ENCODE results near the gene HEBP2.

Gene HEBP2

GRCh38 chr6:138410972-138411880 lies 7.2 kb downstream of the HEBP2 start:
- H3K27me3 ChIP-seq (ENCODE audit: insufficient read depth, low read depth), result no peaks in the 10 kb centered on the region
- H3K4me1 ChIP-seq (ENCODE audit: low read depth, poor library complexity, severe bottlenecking), result no peaks in the 10 kb centered on the region
- no peak overlapping the region for H3K4me3 ChIP-seq (IDR thresholded peaks at IDR 0.05; ENCODE audit: insufficient read depth, low read depth, low read length)
- H3K36me3 ChIP-seq (ENCODE audit: insufficient read depth), result no peaks in the 10 kb centered on the region
- H3K79me2 ChIP-seq (ENCODE audit: insufficient read depth, low read depth), result no peaks in the 10 kb centered on the region
- no peak overlapping the region for H3K9ac ChIP-seq
- H3K27ac ChIP-seq, result no peak overlapping the region
- TF ChIP-seq, protein P1, sequence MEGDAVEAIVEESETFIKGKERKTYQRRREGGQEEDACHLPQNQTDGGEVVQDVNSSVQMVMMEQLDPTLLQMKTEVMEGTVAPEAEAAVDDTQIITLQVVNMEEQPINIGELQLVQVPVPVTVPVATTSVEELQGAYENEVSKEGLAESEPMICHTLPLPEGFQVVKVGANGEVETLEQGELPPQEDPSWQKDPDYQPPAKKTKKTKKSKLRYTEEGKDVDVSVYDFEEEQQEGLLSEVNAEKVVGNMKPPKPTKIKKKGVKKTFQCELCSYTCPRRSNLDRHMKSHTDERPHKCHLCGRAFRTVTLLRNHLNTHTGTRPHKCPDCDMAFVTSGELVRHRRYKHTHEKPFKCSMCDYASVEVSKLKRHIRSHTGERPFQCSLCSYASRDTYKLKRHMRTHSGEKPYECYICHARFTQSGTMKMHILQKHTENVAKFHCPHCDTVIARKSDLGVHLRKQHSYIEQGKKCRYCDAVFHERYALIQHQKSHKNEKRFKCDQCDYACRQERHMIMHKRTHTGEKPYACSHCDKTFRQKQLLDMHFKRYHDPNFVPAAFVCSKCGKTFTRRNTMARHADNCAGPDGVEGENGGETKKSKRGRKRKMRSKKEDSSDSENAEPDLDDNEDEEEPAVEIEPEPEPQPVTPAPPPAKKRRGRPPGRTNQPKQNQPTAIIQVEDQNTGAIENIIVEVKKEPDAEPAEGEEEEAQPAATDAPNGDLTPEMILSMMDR (conservative IDR thresholded peaks at IDR 0.05; ENCODE audit: low read depth, low read length), result no peak
- H4K20me1 ChIP-seq (ENCODE audit: insufficient read depth), result no peaks in the 10 kb centered on the region
- no peak overlapping the region for H3K4me2 ChIP-seq
- no peak overlapping the region for H2AFZ ChIP-seq (ENCODE audit: low read depth)

DNA sequence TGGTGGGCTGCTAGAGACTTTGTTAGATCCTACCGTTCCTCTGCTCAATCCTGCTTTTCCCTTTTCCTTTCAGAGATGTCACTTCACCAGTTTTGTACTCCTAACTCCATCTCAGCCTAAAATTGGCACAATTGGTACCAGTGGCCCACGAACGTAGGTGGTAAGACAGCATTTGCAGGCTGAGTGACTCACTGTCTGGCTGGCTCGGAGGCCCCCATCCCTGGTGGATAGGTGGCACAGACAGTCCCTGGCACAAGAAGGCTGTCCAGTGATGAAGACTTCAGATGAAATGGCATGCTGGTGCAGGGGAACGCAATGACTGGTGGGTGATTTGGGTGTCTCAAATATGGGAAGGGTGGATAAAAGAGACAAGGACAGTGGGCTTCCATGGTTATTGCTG lies 11.1 kb downstream of the HEBP2 start:
- no peaks in the 10 kb centered on the region for H4K20me1 ChIP-seq (ENCODE audit: insufficient read depth)
- no peaks in the 10 kb centered on the region for H3K79me2 ChIP-seq (ENCODE audit: insufficient read depth, low read depth)
- no peak overlapping the region for H2AFZ ChIP-seq (ENCODE audit: low read depth)
- no peak overlapping the region for H3K4me2 ChIP-seq
- H3K4me1 ChIP-seq (ENCODE audit: low read depth, poor library complexity, severe bottlenecking), result no peaks in the 10 kb centered on the region
- no peak overlapping the region for H3K9ac ChIP-seq
- no peak overlapping the region for H3K27ac ChIP-seq
- H3K27me3 ChIP-seq (ENCODE audit: insufficient read depth, low read depth), result no peaks in the 10 kb centered on the region
- H3K4me3 ChIP-seq (IDR thresholded peaks at IDR 0.05; ENCODE audit: insufficient read depth, low read depth, low read length), result no peak overlapping the region
- TF ChIP-seq, protein P1 (conservative IDR thresholded peaks at IDR 0.05; ENCODE audit: low read depth, low read length), result no peak
- no peaks in the 10 kb centered on the region for H3K36me3 ChIP-seq (ENCODE audit: insufficient read depth)

- TF ChIP-seq, protein P1 (conservative IDR thresholded peaks at IDR 0.05; ENCODE audit: low read depth, low read length), result no peak
- H3K79me2 ChIP-seq (ENCODE audit: insufficient read depth, low read depth), result no peaks in the 10 kb centered on the region
- no peak overlapping the region for H2AFZ ChIP-seq (ENCODE audit: low read depth)
- no peak overlapping the region for H3K9ac ChIP-seq
- no peak overlapping the region for H3K27ac ChIP-seq
- H3K4me2 ChIP-seq, result no peak overlapping the region
- no peaks in the 10 kb centered on the region for H3K27me3 ChIP-seq (ENCODE audit: insufficient read depth, low read depth)
- H3K36me3 ChIP-seq (ENCODE audit: insufficient read depth), result no peaks in the 10 kb centered on the region
- H3K4me1 ChIP-seq (ENCODE audit: low read depth, poor library complexity, severe bottlenecking), result no peaks in the 10 kb centered on the region
- no peaks in the 10 kb centered on the region for H4K20me1 ChIP-seq (ENCODE audit: insufficient read depth)
- no peak overlapping the region for H3K4me3 ChIP-seq (IDR thresholded peaks at IDR 0.05; ENCODE audit: insufficient read depth, low read depth, low read length)
These were observed 12.2 kb downstream of the HEBP2 start for GRCh38 chr6:138416206-138416605.

DNA sequence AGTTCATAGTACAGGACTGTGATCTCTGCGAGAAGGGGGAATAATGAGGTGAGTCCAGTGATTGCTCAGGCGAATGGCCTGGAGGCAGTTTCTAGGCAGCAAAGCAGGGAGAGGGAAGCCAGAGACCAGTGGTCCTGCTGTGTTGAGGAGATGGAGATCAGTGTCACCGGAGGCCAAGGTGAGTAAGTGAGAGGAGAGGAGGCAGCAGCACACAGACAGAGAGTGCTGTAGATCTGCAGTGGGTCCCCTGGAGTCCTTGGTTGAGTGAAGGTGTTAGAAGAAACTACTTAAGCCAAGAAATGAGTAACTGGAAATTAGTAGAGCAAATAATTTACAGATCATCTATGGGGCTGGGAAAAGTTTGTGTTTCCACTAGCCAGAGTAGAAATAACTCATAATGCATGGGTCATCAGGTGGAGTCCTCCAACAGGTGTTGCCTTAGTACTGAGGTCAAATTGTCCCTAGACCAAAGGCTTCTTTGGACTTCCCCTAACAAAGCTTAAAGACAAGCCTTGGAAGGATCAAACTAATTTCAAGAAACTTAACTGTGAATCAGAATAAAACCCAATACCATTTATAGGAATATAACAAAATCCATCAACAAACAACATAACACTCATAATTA lies 13.6 kb downstream of the HEBP2 start:
- no peaks in the 10 kb centered on the region for H3K36me3 ChIP-seq (ENCODE audit: insufficient read depth)
- H4K20me1 ChIP-seq (ENCODE audit: insufficient read depth), result no peaks in the 10 kb centered on the region
- H3K27me3 ChIP-seq (ENCODE audit: insufficient read depth, low read depth), result no peaks in the 10 kb centered on the region
- TF ChIP-seq, protein P1 (conservative IDR thresholded peaks at IDR 0.05; ENCODE audit: low read depth, low read length), result no peak
- H2AFZ ChIP-seq (ENCODE audit: low read depth), result no peak overlapping the region
- no peak overlapping the region for H3K27ac ChIP-seq
- H3K79me2 ChIP-seq (ENCODE audit: insufficient read depth, low read depth), result no peaks in the 10 kb centered on the region
- no peak overlapping the region for H3K4me3 ChIP-seq (IDR thresholded peaks at IDR 0.05; ENCODE audit: insufficient read depth, low read depth, low read length)
- H3K9ac ChIP-seq, result no peak overlapping the region
- no peaks in the 10 kb centered on the region for H3K4me1 ChIP-seq (ENCODE audit: low read depth, poor library complexity, severe bottlenecking)
- no peak overlapping the region for H3K4me2 ChIP-seq
